Osteoblast (primary cell): ENCODE measurements around the gene TINAGL1. TPM values are rescaled to one million over a fixed set of nuclear protein-coding genes. Genes with fewer than 3 reads are reported as not detected.

Experiments
- DNase-seq: peaks from one replicate; pipeline ENCODE4 v3.0.0; 2011; ENCODE audit warnings: low spot score, mixed read lengths; ENCODE audit not compliant: insufficient read length; ENCODE audit errors: missing footprints
- H2AFZ ChIP-seq: 2 replicates; pipeline ENCODE4 v1.6.0; 2011; ENCODE audit warnings: mild to moderate bottlenecking, low read length
- H3K27ac ChIP-seq: 2 replicates; pipeline ENCODE4 v1.5.1; 2011; ENCODE audit warnings: mild to moderate bottlenecking, low read depth, low read length, moderate library complexity
- H3K27me3 ChIP-seq: 2 replicates; pipeline ENCODE4 v1.6.0; 2012; ENCODE audit warnings: mild to moderate bottlenecking, control low read depth, inconsistent platforms, low read length, moderate library complexity; ENCODE audit not compliant: insufficient read depth
- H3K36me3 ChIP-seq: 2 replicates; pipeline ENCODE4 v1.5.1; 2011; ENCODE audit warnings: mild to moderate bottlenecking, low read length, control low read depth, moderate library complexity; ENCODE audit not compliant: insufficient read depth
- H3K4me1 ChIP-seq: 2 replicates; pipeline ENCODE4 v1.5.1; 2011; ENCODE audit warnings: mild to moderate bottlenecking, low read length, control low read depth, moderate library complexity; ENCODE audit not compliant: insufficient read depth
- H3K4me2 ChIP-seq: 2 replicates; pipeline ENCODE4 v1.6.0; 2011; ENCODE audit warnings: mild to moderate bottlenecking, low read length; ENCODE audit not compliant: insufficient read depth
- H3K4me3 ChIP-seq: fragments of 200-600 bp; sonication (generic); 3 replicates; pipeline ENCODE4 v1.5.1; 2012; ENCODE audit warnings: mild to moderate bottlenecking, low read length, inconsistent platforms; ENCODE audit not compliant: insufficient read depth
- H3K79me2 ChIP-seq: 2 replicates; pipeline ENCODE4 v1.6.0; 2012; ENCODE audit warnings: mild to moderate bottlenecking, low read length, control low read depth, inconsistent platforms; ENCODE audit not compliant: insufficient read depth
- H3K9me3 ChIP-seq: 2 replicates; pipeline ENCODE4 v1.5.1; 2011; ENCODE audit warnings: low read depth, low read length, control low read depth
- H4K20me1 ChIP-seq: 2 replicates; pipeline ENCODE4 v1.6.0; 2012; ENCODE audit warnings: mild to moderate bottlenecking, low read length, control low read depth; ENCODE audit not compliant: insufficient read depth
- CTCF ChIP-seq: IDR thresholded peaks from 2 replicates; pipeline ENCODE4 v1.5.1; 2011; ENCODE audit warnings: mild to moderate bottlenecking, low read depth, low read length, moderate library complexity; ENCODE audit errors: extremely low read depth
- total RNA-seq: library from RNA; depleted of rRNA; stranded (reverse); fragments of >200 nt; gene quantifications from 2 replicates; pipeline ENCODE4 v1.2.3, GENCODE V29; 2012

The TINAGL1 gene
- total RNA-seq, 1 donor, result 50.3 TPM

- Histone ChIP-seq H3K9me3 (no peaks in the 10 kb centered on the region), H4K20me1 (peaks cover 37% of the 10 kb centered on the region), H3K27me3 (no peaks in the 10 kb centered on the region), H2AFZ (no peak overlapping the region), H3K4me1 (peaks cover 5% of the 10 kb centered on the region), H3K4me3 (no peak overlapping the region), H3K79me2 (peaks cover 57% of the 10 kb centered on the region), H3K36me3 (peaks cover 55% of the 10 kb centered on the region), H3K4me2 (no peak overlapping the region), H3K27ac (no peak overlapping the region)
- TF ChIP-seq CTCF, result peak; percentile 62
- DNase-seq, result no peak
These were observed 56.8 kb downstream of the TINAGL1 start for GRCh38 chr1:31633117-31633516.

Other genes starting within 250 kb of the TINAGL1 start
- 28.6 and 38.0 TPM in 2 replicates for gene FABP3, start 203.4 kb upstream of the TINAGL1 start, total RNA-seq
- 10.9 and 22.4 TPM in 2 replicates for gene SERINC2, start 163.3 kb upstream of the TINAGL1 start, total RNA-seq
- gene HCRTR1, start 41.2 kb downstream of the TINAGL1 start, total RNA-seq, result not detected in 2 replicates
- 75.7 and 86.5 TPM in 2 replicates for gene PEF1, start 68.4 kb downstream of the TINAGL1 start, total RNA-seq
- 158 and 197 TPM in 2 replicates for gene COL16A1, start 127.5 kb downstream of the TINAGL1 start, total RNA-seq
- 5.8 and 7.4 TPM in 2 replicates for gene ADGRB2, start 187.8 kb downstream of the TINAGL1 start, total RNA-seq
- 58.6 and 67.8 TPM in 2 replicates for gene SPOCD1, start 239.5 kb downstream of the TINAGL1 start, total RNA-seq